ENCODE data around the gene PYGB. TPM values are rescaled to one million over a fixed set of nuclear protein-coding genes. Genes with fewer than 3 reads are reported as not detected.
A peak's percentile ranks its signal among the peaks of the same experiment; 100 is the strongest.

PYGB gene
- total RNA-seq, 1 experiment from 2014 or later, result 258 TPM

DNA sequence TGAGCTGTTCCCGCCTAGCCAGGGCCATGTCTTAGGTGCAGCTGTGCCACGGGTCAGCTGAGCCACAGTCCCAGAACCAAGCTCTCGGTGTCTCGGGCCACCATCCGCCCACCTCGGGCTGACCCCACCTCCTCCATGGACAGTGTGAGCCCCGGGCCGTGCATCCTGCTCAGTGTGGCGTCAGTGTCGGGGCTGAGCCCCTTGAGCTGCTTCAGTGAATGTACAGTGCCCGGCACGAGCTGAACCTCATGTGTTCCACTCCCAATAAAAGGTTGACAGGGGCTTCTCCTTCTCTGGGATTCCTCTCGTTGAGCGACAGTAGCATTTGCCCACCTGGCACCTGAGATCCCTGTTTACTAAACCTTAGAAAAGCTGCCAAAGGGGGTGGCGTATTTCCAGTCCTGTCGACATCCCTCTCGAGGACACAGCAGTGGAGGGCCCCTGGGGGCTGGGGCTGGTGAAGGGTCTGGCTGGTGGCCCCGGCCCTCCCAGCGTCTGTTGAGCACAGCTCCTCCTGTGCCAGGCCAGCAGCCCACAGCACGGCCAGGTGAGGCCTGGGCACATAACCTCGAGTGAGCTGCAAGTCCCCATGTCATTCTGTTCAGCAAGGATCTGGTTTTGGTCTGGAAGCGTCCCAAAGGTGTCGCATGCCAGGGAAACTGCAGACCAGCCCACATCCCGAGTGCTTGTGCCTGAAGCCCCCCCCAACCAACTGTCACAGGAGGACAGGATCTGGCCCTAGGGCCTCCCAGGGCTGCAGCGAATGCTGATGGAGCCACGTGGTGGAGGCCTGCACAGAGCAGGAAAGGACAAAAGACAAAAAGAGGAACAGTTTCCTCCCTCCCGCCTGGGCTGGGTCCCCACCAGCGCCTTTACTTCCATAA lies 21.2 kb upstream of the PYGB start:
- Mint-ChIP-seq H3K4me1 (ENCODE audit: low read depth, unreplicated experiment) (no peaks in the 10 kb centered on the region), H3K27ac (ENCODE audit: unreplicated experiment) (no peak overlapping the region), H3K27me3 (ENCODE audit: unreplicated experiment) (no peaks in the 10 kb centered on the region), H3K36me3 (ENCODE audit: insufficient read depth, unreplicated experiment) (peaks cover 20% of the 10 kb centered on the region), H3K4me3 (ENCODE audit: low read depth, unreplicated experiment) (no peak overlapping the region), H3K9me3 (ENCODE audit: low read depth, unreplicated experiment) (no peaks in the 10 kb centered on the region)
- intact Hi-C loops (cut with micrococcal nuclease; ENCODE audit: unreplicated experiment), result no loop called here
- DNase-seq, result no peak
- TF ChIP-seq CTCF (IDR thresholded peaks at IDR 0.05; ENCODE audit: unreplicated experiment), result no peak
- no TSS peak for BruUV-seq (replicated peaks)
- CTCF ChIA-PET, result interaction anchor here (0.6 kb wide), 1 partner anchor 73 kb away, joined by 4 read pairs; no protein-coding TSS in a partner anchor

GRCh38 chr20:25227317-25227831 lies 20.5 kb upstream of the PYGB start:
- no peaks in the 10 kb centered on the region for H3K4me1 Mint-ChIP-seq (ENCODE audit: low read depth, unreplicated experiment)
- H3K27ac Mint-ChIP-seq (ENCODE audit: unreplicated experiment), result no peak overlapping the region
- intact Hi-C loops (cut with micrococcal nuclease; ENCODE audit: unreplicated experiment), result no loop called here
- DNase-seq, result no peak
- H3K36me3 Mint-ChIP-seq (ENCODE audit: insufficient read depth, unreplicated experiment), result peaks cover 26% of the 10 kb centered on the region
- BruUV-seq (replicated peaks), result no TSS peak
- no peak overlapping the region for H3K4me3 Mint-ChIP-seq (ENCODE audit: low read depth, unreplicated experiment)
- H3K27me3 Mint-ChIP-seq (ENCODE audit: unreplicated experiment), result no peaks in the 10 kb centered on the region
- no peaks in the 10 kb centered on the region for H3K9me3 Mint-ChIP-seq (ENCODE audit: low read depth, unreplicated experiment)
- TF ChIP-seq CTCF (IDR thresholded peaks at IDR 0.05; ENCODE audit: unreplicated experiment), result no peak
- CTCF ChIA-PET, result no interaction called here

GRCh38 chr20:25229486-25230165 lies 18.3 kb upstream of the PYGB start:
- TF ChIP-seq CTCF (IDR thresholded peaks at IDR 0.05; ENCODE audit: unreplicated experiment), result no peak
- no peak for DNase-seq
- Mint-ChIP-seq H3K27ac (ENCODE audit: unreplicated experiment) (no peak overlapping the region), H3K27me3 (ENCODE audit: unreplicated experiment) (no peaks in the 10 kb centered on the region), H3K4me3 (ENCODE audit: low read depth, unreplicated experiment) (no peak overlapping the region), H3K4me1 (ENCODE audit: low read depth, unreplicated experiment) (peaks cover 2% of the 10 kb centered on the region), H3K9me3 (ENCODE audit: low read depth, unreplicated experiment) (no peaks in the 10 kb centered on the region), H3K36me3 (ENCODE audit: insufficient read depth, unreplicated experiment) (peaks cover 30% of the 10 kb centered on the region)
- no TSS peak for BruUV-seq (replicated peaks)
- CTCF ChIA-PET, result no interaction called here
- intact Hi-C loops (cut with micrococcal nuclease; ENCODE audit: unreplicated experiment), result no loop called here

- no TSS peak for BruUV-seq (replicated peaks)
Observed at GRCh38 chr20:25230166-25230831, 17.6 kb upstream of the PYGB start.

More at GRCh38 chr20:25230166-25230831, 17.6 kb upstream of the PYGB start:
- peaks cover 36% of the 10 kb centered on the region for H3K36me3 Mint-ChIP-seq (ENCODE audit: insufficient read depth, unreplicated experiment)
- H3K4me3 Mint-ChIP-seq (ENCODE audit: low read depth, unreplicated experiment), result no peak overlapping the region
- H3K27ac Mint-ChIP-seq (ENCODE audit: unreplicated experiment), result peak overlapping the region; percentile 58
- CTCF ChIA-PET, result no interaction called here
- H3K9me3 Mint-ChIP-seq (ENCODE audit: low read depth, unreplicated experiment), result no peaks in the 10 kb centered on the region
- no peaks in the 10 kb centered on the region for H3K27me3 Mint-ChIP-seq (ENCODE audit: unreplicated experiment)
- H3K4me1 Mint-ChIP-seq (ENCODE audit: low read depth, unreplicated experiment), result peaks cover 7% of the 10 kb centered on the region
- no peak for DNase-seq
- intact Hi-C loops (cut with micrococcal nuclease; ENCODE audit: unreplicated experiment), result no loop called here
- TF ChIP-seq CTCF (IDR thresholded peaks at IDR 0.05; ENCODE audit: unreplicated experiment), result no peak
